Effector memory CD4-positive, alpha-beta T cell (primary cell): Measurements from ENCODE around the gene RAB3C.

ENCODE experiments used
- DNase-seq, 3 donors: peaks; one replicate each; pipeline ENCODE4 v3.0.0-alpha.2; 2020
- H3K27ac ChIP-seq: 2 replicates; pipeline ENCODE4 v1.7.0; 2013; ENCODE audit warnings: mild to moderate bottlenecking, low read length, moderate library complexity; ENCODE audit not compliant: insufficient read depth, poor library complexity, severe bottlenecking
- H3K27me3 ChIP-seq: replicated peaks from 2 replicates; pipeline ENCODE4 v1.7.0; 2013; ENCODE audit warnings: mild to moderate bottlenecking, low read length; ENCODE audit not compliant: insufficient read depth, control insufficient read depth, poor library complexity, severe bottlenecking
- H3K36me3 ChIP-seq: 2 replicates; pipeline ENCODE4 v1.7.0; 2013; ENCODE audit warnings: mild to moderate bottlenecking, low read length, moderate library complexity; ENCODE audit not compliant: control insufficient read depth, insufficient read depth
- H3K4me1 ChIP-seq: 2 replicates; pipeline ENCODE4 v1.7.0; 2013; ENCODE audit warnings: low read length, mild to moderate bottlenecking; ENCODE audit not compliant: control insufficient read depth, insufficient read depth, poor library complexity, severe bottlenecking
- H3K4me3 ChIP-seq: 2 replicates; pipeline ENCODE4 v1.7.0; 2013; ENCODE audit warnings: low read length, low read depth, mild to moderate bottlenecking; ENCODE audit not compliant: insufficient read depth, poor library complexity, severe bottlenecking
- H3K9me3 ChIP-seq: 2 replicates; pipeline ENCODE4 v1.7.0; 2013; ENCODE audit warnings: mild to moderate bottlenecking, low read length, moderate library complexity; ENCODE audit not compliant: control insufficient read depth

RAB3C gene

GRCh38 chr5:58891971-58892343, 309.1 kb downstream of the RAB3C start:
- Histone ChIP-seq H3K27me3 (no peaks in the 10 kb centered on the region), H3K27ac (no peak overlapping the region), H3K4me3 (no peak overlapping the region), H3K4me1 (peaks cover 1% of the 10 kb centered on the region), H3K36me3 (no peaks in the 10 kb centered on the region), H3K9me3 (no peaks in the 10 kb centered on the region)
- no peak for DNase-seq

GRCh38 chr5:58893551-58893950, 310.7 kb downstream of the RAB3C start:
- DNase-seq = no peak
- Histone ChIP-seq H3K27me3 (no peaks in the 10 kb centered on the region), H3K4me3 (no peak overlapping the region), H3K4me1 (no peaks in the 10 kb centered on the region), H3K27ac (no peak overlapping the region), H3K36me3 (no peaks in the 10 kb centered on the region), H3K9me3 (no peaks in the 10 kb centered on the region)

GRCh38 chr5:58898006-58898405, 315.1 kb downstream of the RAB3C start:
- no peak overlapping the region for H3K4me3 ChIP-seq

GRCh38 chr5:58898538-58898937, 315.7 kb downstream of the RAB3C start:
- Histone ChIP-seq H3K9me3 (no peaks in the 10 kb centered on the region), H3K4me1 (no peaks in the 10 kb centered on the region), H3K36me3 (no peaks in the 10 kb centered on the region), H3K27me3 (no peaks in the 10 kb centered on the region), H3K4me3 (no peak overlapping the region), H3K27ac (no peak overlapping the region)
- DNase-seq = no peak

More at GRCh38 chr5:58898006-58898405, 315.1 kb downstream of the RAB3C start:
- H3K27ac ChIP-seq = no peak overlapping the region
- DNase-seq = no peak
- no peaks in the 10 kb centered on the region for H3K9me3 ChIP-seq
- H3K36me3 ChIP-seq = no peaks in the 10 kb centered on the region
- no peaks in the 10 kb centered on the region for H3K27me3 ChIP-seq
- no peaks in the 10 kb centered on the region for H3K4me1 ChIP-seq

- Histone ChIP-seq H3K36me3 (no peaks in the 10 kb centered on the region), H3K9me3 (no peaks in the 10 kb centered on the region), H3K4me1 (no peaks in the 10 kb centered on the region), H3K27ac (no peak overlapping the region), H3K27me3 (no peaks in the 10 kb centered on the region), H3K4me3 (no peak overlapping the region)
- no peak for DNase-seq
Measured at GRCh38 chr5:58901271-58901670, 318.4 kb downstream of the RAB3C start.

- H3K27me3 ChIP-seq = no peaks in the 10 kb centered on the region
- no peaks in the 10 kb centered on the region for H3K9me3 ChIP-seq
- no peak for DNase-seq
- no peaks in the 10 kb centered on the region for H3K36me3 ChIP-seq
- H3K4me1 ChIP-seq = no peaks in the 10 kb centered on the region
- no peak overlapping the region for H3K4me3 ChIP-seq
- no peak overlapping the region for H3K27ac ChIP-seq
Measured at GRCh38 chr5:58902305-58902704, 319.4 kb downstream of the RAB3C start.

GRCh38 chr5:58902765-58903164, 319.9 kb downstream of the RAB3C start:
- Histone ChIP-seq H3K4me1 (no peaks in the 10 kb centered on the region), H3K36me3 (no peaks in the 10 kb centered on the region), H3K9me3 (no peaks in the 10 kb centered on the region), H3K27ac (no peak overlapping the region), H3K27me3 (no peaks in the 10 kb centered on the region), H3K4me3 (no peak overlapping the region)
- no peak for DNase-seq

- Histone ChIP-seq H3K9me3 (no peaks in the 10 kb centered on the region), H3K27me3 (no peaks in the 10 kb centered on the region), H3K4me1 (no peaks in the 10 kb centered on the region), H3K4me3 (no peak overlapping the region), H3K27ac (no peak overlapping the region), H3K36me3 (no peaks in the 10 kb centered on the region)
- no peak for DNase-seq
Measured at GRCh38 chr5:58904737-58905136, 321.9 kb downstream of the RAB3C start.

GRCh38 chr5:58905944-58906343, 323.1 kb downstream of the RAB3C start:
- no peaks in the 10 kb centered on the region for H3K4me1 ChIP-seq
- H3K27ac ChIP-seq = no peak overlapping the region
- no peaks in the 10 kb centered on the region for H3K36me3 ChIP-seq
- no peak overlapping the region for H3K4me3 ChIP-seq
- no peak for DNase-seq
- no peaks in the 10 kb centered on the region for H3K27me3 ChIP-seq
- H3K9me3 ChIP-seq = no peaks in the 10 kb centered on the region
